GM19463 (cell line): Measurements from ENCODE around the gene HBG2.
"Not testable (repeated sequence)": the region's sequence is repeated elsewhere in the genome, so short reads cannot be mapped to it uniquely, and the experiment has no call there.

Experiments used
- ATAC-seq: cut with Tn5 transposase; IDR thresholded peaks from one replicate; pipeline ENCODE4 v1.9.1; 2021; ENCODE audit warnings: mild to moderate bottlenecking, moderate library complexity; ENCODE audit not compliant: unreplicated experiment

Gene HBG2

GRCh38 chr11:5250543-5251204, 3.9 kb downstream of the HBG2 start:
- ATAC-seq, result no peak

- ATAC-seq, result not testable (repeated sequence)
Measured at GRCh38 chr11:5249807-5250396, 4.7 kb downstream of the HBG2 start, which contains the start of gene HBG1. TSS of gene HBG1 (minus strand) at chr11:5249857. CDS start at chr11:5249804, 53 bp downstream.

- ATAC-seq, result not testable (repeated sequence)
Measured at GRCh38 chr11:5248498-5248897, 6.1 kb downstream of the HBG2 start.

GRCh38 chr11:5247472-5248192, 6.9 kb downstream of the HBG2 start:
- no peak for ATAC-seq

GRCh38 chr11:5246772-5247471, 7.7 kb downstream of the HBG2 start:
- ATAC-seq, result no peak

DNA sequence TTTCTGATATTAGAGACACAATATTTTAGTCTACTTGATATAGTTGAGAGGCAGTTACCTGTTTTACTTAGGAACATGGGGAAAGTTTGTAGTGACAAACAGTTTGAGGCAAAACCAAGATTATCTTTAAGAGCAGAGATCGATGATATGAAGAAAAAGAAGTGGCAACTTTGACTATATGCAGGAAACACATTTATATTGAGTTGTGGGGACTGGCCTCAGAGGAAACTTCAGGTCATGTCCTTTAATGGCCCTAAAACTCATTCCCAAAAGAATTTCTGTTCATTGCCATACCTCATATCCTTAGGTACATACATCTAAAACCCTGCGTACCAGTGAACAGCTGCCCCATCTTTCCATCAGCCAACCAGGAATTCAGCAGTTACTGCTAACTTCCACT, 9.4 kb downstream of the HBG2 start:
- no peak for ATAC-seq

GRCh38 chr11:5243816-5244180, 10.8 kb downstream of the HBG2 start:
- ATAC-seq, result no peak

GRCh38 chr11:5242933-5243815, 11.4 kb downstream of the HBG2 start:
- ATAC-seq, result peak; percentile 79

DNA sequence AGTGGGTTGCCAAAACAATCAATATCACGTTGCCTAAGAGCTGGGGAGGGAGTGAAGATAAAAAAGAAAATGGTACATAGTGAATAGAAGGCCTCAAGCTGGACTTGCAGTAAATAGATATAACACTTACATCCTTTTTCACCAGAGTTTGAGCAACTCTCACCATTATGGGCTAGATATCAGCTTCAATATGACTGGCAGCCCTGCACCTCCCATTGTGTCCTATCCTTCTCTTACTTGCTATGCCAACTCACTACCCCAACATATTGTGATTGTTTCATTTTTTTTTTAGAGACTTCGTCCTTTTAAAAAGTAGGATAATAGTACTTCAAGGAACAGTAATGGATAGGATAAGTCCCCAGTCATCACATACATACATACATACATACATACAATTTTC, 12.4 kb downstream of the HBG2 start:
- no peak for ATAC-seq

DNA sequence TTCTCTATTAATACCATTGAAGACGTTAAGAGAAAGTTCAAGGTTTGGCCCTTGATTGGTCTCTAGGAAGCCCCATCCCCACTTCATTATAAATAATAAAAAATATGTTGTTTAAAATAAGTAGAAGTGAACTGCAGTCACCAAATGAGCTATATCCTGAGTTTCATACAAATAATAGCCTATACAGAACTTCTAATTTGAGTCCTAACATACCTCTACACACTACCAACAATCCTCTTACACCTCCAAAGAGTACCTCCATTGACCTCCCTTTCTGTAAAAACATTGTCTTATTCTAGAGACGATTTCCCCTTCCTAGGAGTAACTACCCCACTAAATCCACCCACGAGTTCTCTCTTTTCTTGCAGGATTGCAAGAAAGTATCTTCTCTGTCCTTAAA, 13.1 kb downstream of the HBG2 start:
- ATAC-seq, result no peak

- ATAC-seq, result no peak
Measured at GRCh38 chr11:5240458-5240857, 14.1 kb downstream of the HBG2 start.

- ATAC-seq, result no peak
Measured at GRCh38 chr11:5240056-5240455, 14.5 kb downstream of the HBG2 start.

- ATAC-seq, result no peak
Measured at GRCh38 chr11:5239046-5239445, 15.5 kb downstream of the HBG2 start.

DNA sequence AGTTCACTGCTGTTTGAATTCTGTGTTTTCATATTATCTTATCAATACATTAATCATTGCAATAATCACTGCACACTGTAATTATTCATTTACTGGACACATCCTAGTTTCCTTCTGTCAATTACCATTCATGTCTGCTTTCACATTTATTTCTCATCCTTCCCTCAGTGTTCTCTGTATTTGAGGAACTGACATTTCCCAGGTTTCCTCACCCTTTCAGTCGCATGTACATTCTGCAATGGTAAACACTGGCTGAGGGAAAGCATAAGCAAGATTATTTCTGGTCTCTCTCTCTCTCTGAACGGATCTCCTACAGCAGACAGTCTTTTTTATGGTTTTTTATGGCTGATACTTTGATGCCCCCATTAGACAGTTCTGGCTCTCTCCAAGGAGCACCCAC, 16.1 kb downstream of the HBG2 start:
- no peak for ATAC-seq

- ATAC-seq, result no peak
Measured at GRCh38 chr11:5237420-5237819, 17.2 kb downstream of the HBG2 start.

GRCh38 chr11:5235364-5236095, 19.1 kb downstream of the HBG2 start:
- no peak for ATAC-seq

DNA sequence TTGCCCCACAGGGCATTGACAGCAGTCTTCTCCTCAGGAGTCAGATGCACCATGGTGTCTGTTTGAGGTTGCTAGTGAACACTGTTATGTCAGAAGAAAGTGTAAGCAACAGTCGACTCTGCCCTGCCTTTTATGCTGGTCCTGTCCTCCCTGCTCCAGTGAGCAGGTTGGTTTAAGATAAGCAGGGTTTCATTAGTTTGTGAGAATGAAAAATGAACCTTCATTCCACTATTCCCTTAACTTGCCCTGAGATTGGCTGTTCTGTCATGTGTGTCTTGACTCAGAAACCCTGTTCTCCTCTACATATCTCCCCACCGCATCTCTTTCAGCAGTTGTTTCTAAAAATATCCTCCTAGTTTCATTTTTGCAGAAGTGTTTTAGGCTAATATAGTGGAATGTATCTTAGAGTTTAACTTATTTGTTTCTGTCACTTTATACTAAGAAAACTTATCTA, 20.2 kb downstream of the HBG2 start, which contains the start of gene HBD:
TSS of gene HBD (minus strand) at position 103 of the 454 bp plus-strand sequence. CDS start at position 53, 50 bp downstream.
- no peak for ATAC-seq

DNA sequence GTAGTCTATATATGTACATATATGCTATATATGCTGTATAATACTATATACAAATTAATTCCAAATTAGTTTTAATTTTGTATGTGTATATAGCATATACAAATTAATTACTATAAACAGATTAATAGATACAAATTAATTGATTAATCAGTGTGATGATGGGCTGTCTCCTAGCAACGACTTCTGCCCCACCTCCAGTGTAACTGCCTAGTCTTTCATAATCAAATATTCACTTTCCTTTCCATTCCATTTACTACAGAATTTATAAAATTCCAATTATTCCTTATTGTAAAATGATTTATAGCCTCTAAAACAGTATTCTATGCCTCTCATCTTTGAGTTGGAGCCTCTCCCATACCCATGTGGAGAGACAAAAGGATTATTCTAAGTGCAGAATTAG, 21.3 kb downstream of the HBG2 start:
- no peak for ATAC-seq

DNA sequence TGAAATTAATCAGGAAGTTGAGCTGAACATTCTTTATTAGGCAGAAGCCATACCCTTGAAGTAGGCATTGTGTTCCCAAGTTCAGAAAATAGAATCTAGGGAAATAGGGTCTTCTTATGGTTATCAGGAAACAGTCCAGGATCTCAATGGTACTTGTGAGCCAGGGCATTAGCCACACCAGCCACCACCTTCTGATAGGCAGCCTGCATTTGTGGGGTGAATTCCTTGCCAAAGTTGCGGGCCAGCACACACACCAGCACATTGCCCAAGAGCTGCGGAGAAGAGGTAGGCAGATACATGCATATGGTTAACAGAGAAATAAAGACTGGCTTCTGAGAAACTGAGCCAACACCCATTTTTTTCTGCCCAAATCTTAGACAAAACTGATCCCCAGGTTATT, 21.8 kb downstream of the HBG2 start:
- ATAC-seq, result no peak

GRCh38 chr11:5232176-5232575, 22.4 kb downstream of the HBG2 start:
- no peak for ATAC-seq
